ES-I3 (cell line): Measurements from ENCODE around the gene EEA1.
"Not testable (repeated sequence)": the region's sequence is repeated elsewhere in the genome, so short reads cannot be mapped to it uniquely, and the experiment has no call there.

ENCODE experiments used
- H3K36me3 ChIP-seq: 2 replicates; pipeline ENCODE4 v1.6.1; 2013; ENCODE audit warnings: mild to moderate bottlenecking, low read length, control low read depth, moderate library complexity; ENCODE audit not compliant: insufficient read depth
- H3K4me1 ChIP-seq: 2 replicates; pipeline ENCODE4 v1.6.1; 2013; ENCODE audit warnings: mild to moderate bottlenecking, control low read depth, low read length; ENCODE audit not compliant: insufficient read depth
- H3K9ac ChIP-seq: 2 replicates; pipeline ENCODE4 v1.6.1; 2013; ENCODE audit warnings: low read depth, mild to moderate bottlenecking, low read length, moderate library complexity
- H3K9me3 ChIP-seq: 2 replicates; pipeline ENCODE4 v1.6.1; 2013; ENCODE audit warnings: mild to moderate bottlenecking, low read length, moderate library complexity; ENCODE audit not compliant: control insufficient read depth, insufficient read depth

EEA1 gene

GRCh38 chr12:92928962-92929915 lies at the start of gene EEA1:
EEA1 (minus strand) TSS chr12:92929295; CDS start chr12:92929066, 229 bp downstream.
- Histone ChIP-seq H3K36me3 (no peaks in the 10 kb centered on the region), H3K9ac (peak within 1 kb of the TSS; percentile 82), H3K9me3 (no peaks in the 10 kb centered on the region), H3K4me1 (peaks cover 24% of the 10 kb centered on the region)

GRCh38 chr12:92978607-92979006 lies 49.5 kb upstream of the EEA1 start:
- H3K36me3 ChIP-seq = no peaks in the 10 kb centered on the region
- no peak overlapping the region for H3K9ac ChIP-seq
- H3K4me1 ChIP-seq = no peaks in the 10 kb centered on the region
- peaks cover 7% of the 10 kb centered on the region for H3K9me3 ChIP-seq

GRCh38 chr12:92977326-92977725 lies 48.2 kb upstream of the EEA1 start:
- no peak overlapping the region for H3K9ac ChIP-seq
- no peaks in the 10 kb centered on the region for H3K4me1 ChIP-seq
- H3K9me3 ChIP-seq = peaks cover 7% of the 10 kb centered on the region
- no peaks in the 10 kb centered on the region for H3K36me3 ChIP-seq

GRCh38 chr12:92974759-92975158 lies 45.7 kb upstream of the EEA1 start:
- H3K4me1 ChIP-seq = no peaks in the 10 kb centered on the region
- H3K9ac ChIP-seq = no peak overlapping the region
- peaks cover 7% of the 10 kb centered on the region for H3K9me3 ChIP-seq
- H3K36me3 ChIP-seq = no peaks in the 10 kb centered on the region

GRCh38 chr12:92973614-92974013 lies 44.5 kb upstream of the EEA1 start:
- H3K36me3 ChIP-seq = no peaks in the 10 kb centered on the region
- peaks cover 7% of the 10 kb centered on the region for H3K9me3 ChIP-seq
- 0 out of 2 replicates have a peak, but pooled peaks cover under 1% of the 10 kb centered on the region for H3K4me1 ChIP-seq
- H3K9ac ChIP-seq = no peak overlapping the region

GRCh38 chr12:92971859-92972524 lies 42.9 kb upstream of the EEA1 start:
- Histone ChIP-seq H3K9me3 (peaks cover 7% of the 10 kb centered on the region), H3K36me3 (no peaks in the 10 kb centered on the region), H3K9ac (no peak overlapping the region), H3K4me1 (0 out of 2 replicates have a peak, but pooled peaks cover 6% of the 10 kb centered on the region)

GRCh38 chr12:92968176-92968813 lies 39.2 kb upstream of the EEA1 start:
- Histone ChIP-seq H3K9ac (no peak overlapping the region), H3K4me1 (0 out of 2 replicates have a peak, but pooled peaks cover 6% of the 10 kb centered on the region), H3K36me3 (no peaks in the 10 kb centered on the region), H3K9me3 (no peaks in the 10 kb centered on the region)

GRCh38 chr12:92964378-92964777 lies 35.3 kb upstream of the EEA1 start:
- H3K4me1 ChIP-seq, H3K36me3 ChIP-seq: not testable (repeated sequence)

GRCh38 chr12:92961949-92962348 lies 32.9 kb upstream of the EEA1 start:
- H3K36me3 ChIP-seq = no peaks in the 10 kb centered on the region
- no peaks in the 10 kb centered on the region for H3K9me3 ChIP-seq
- H3K4me1 ChIP-seq = peaks cover 4% of the 10 kb centered on the region; the same call in 1 of the 2 replicates
- H3K9ac ChIP-seq = no peak overlapping the region

More at GRCh38 chr12:92964378-92964777, 35.3 kb upstream of the EEA1 start:
- H3K9ac ChIP-seq, H3K9me3 ChIP-seq: not testable (repeated sequence)

- Histone ChIP-seq H3K9me3 (peaks cover 12% of the 10 kb centered on the region), H3K4me1 (no peaks in the 10 kb centered on the region), H3K36me3 (no peaks in the 10 kb centered on the region), H3K9ac (no peak overlapping the region)
These were observed 27.0 kb upstream of the EEA1 start for GRCh38 chr12:92955997-92956663.

- Histone ChIP-seq H3K4me1 (no peaks in the 10 kb centered on the region), H3K9ac (no peak overlapping the region), H3K9me3 (peaks cover 12% of the 10 kb centered on the region), H3K36me3 (no peaks in the 10 kb centered on the region)
These were observed 24.7 kb upstream of the EEA1 start for GRCh38 chr12:92953747-92954146.

- no peaks in the 10 kb centered on the region for H3K4me1 ChIP-seq
- H3K36me3 ChIP-seq = no peaks in the 10 kb centered on the region
- H3K9ac ChIP-seq = no peak overlapping the region
- peaks cover 12% of the 10 kb centered on the region for H3K9me3 ChIP-seq
These were observed 23.3 kb upstream of the EEA1 start for GRCh38 chr12:92952394-92952793.

- H3K9me3 ChIP-seq = peaks cover 12% of the 10 kb centered on the region
- H3K4me1 ChIP-seq = no peaks in the 10 kb centered on the region
- no peaks in the 10 kb centered on the region for H3K36me3 ChIP-seq
- no peak overlapping the region for H3K9ac ChIP-seq
These were observed 21.9 kb upstream of the EEA1 start for GRCh38 chr12:92951006-92951405.

GRCh38 chr12:92950011-92950410 lies 20.9 kb upstream of the EEA1 start:
- Histone ChIP-seq H3K9me3 (peaks cover 12% of the 10 kb centered on the region), H3K4me1 (no peaks in the 10 kb centered on the region), H3K9ac (no peak overlapping the region), H3K36me3 (no peaks in the 10 kb centered on the region)
